Naive thymus-derived CD4-positive, alpha-beta T cell (primary cell): ENCODE data around the gene PACS2. TPM values are rescaled to one million over a fixed set of nuclear protein-coding genes. Genes with fewer than 3 reads are reported as not detected.

Experiments
- ATAC-seq: fragments of 150-1000 bp; cut with Tn5 transposase; 2 replicates; pipeline ENCODE4 v1.10.0; 2021; ENCODE audit warnings: mild to moderate bottlenecking, moderate library complexity
- CTCF ChIA-PET: fragments of 350-600 bp; sonication (Branson Sonifier 250); formaldehyde crosslinking; loops from one replicate; lab custom pipeline; 2021; ENCODE audit warnings: antibody characterized with exemption; lab: Charles Lee
- POLR2A ChIA-PET: fragments of 350-600 bp; sonication (Branson Sonifier 250); formaldehyde crosslinking; loops from one replicate; lab custom pipeline; 2021; ENCODE audit warnings: antibody characterized with exemption, inconsistent platforms; lab: Charles Lee
- DNase-seq, 9 donors: peaks; one replicate each; pipeline versions ENCODE4 v3.0.0 to v3.0.0-alpha.2; 2020 to 2022; ENCODE audit warnings: mixed read lengths in 1 of 9
- H3K27ac ChIP-seq: one replicate; pipeline ENCODE4 v1.7.0; 2013; ENCODE audit warnings: mild to moderate bottlenecking, low read depth, low read length, moderate library complexity
- H3K27me3 ChIP-seq, 2 donors: one replicate each; pipeline ENCODE4 v1.7.0; 2013; ENCODE audit warnings: low read length in 2 of 2, mild to moderate bottlenecking in 2 of 2, moderate library complexity in 2 of 2; ENCODE audit not compliant: control insufficient read depth in 2 of 2, insufficient read depth in 2 of 2
- H3K36me3 ChIP-seq, 3 experiments: 1 replicate in 2 of 3; 2 replicates in 1 of 3; pipeline ENCODE4 v1.7.0; 2013; ENCODE audit warnings: low read length in 3 of 3, mild to moderate bottlenecking in 3 of 3, moderate library complexity in 1 of 3; ENCODE audit not compliant: insufficient read depth in 3 of 3, control insufficient read depth in 2 of 3
- H3K4me1 ChIP-seq, 2 donors: one replicate each; pipeline ENCODE4 v1.7.0; 2013; ENCODE audit warnings: low read length in 2 of 2, mild to moderate bottlenecking in 2 of 2, moderate library complexity in 1 of 2; ENCODE audit not compliant: control insufficient read depth in 2 of 2, insufficient read depth in 2 of 2
- H3K4me3 ChIP-seq: 2 replicates; pipeline ENCODE4 v1.7.0; 2013; ENCODE audit warnings: mild to moderate bottlenecking, low read length
- H3K9me3 ChIP-seq, 3 experiments: 1 replicate in 2 of 3; 2 replicates in 1 of 3; pipeline ENCODE4 v1.7.0; 2013; ENCODE audit warnings: low read length in 3 of 3; ENCODE audit not compliant: control insufficient read depth in 2 of 3
- H3K27ac Mint-ChIP-seq, 9 donors: one replicate each; pipeline ENCODE4 v1.8.0; 2020 to 2022; ENCODE audit warnings: mixed read lengths in 9 of 9, mild to moderate bottlenecking in 8 of 9, moderate library complexity in 5 of 9, inconsistent platforms in 2 of 9
- H3K27me3 Mint-ChIP-seq, 5 donors: one replicate each; pipeline ENCODE4 v1.8.0; 2021 to 2022; ENCODE audit warnings: mixed read lengths in 5 of 5, mild to moderate bottlenecking in 1 of 5
- H3K36me3 Mint-ChIP-seq, 5 donors: one replicate each; pipeline ENCODE4 v1.8.0; 2020 to 2022; ENCODE audit warnings: mixed read lengths in 5 of 5, mild to moderate bottlenecking in 3 of 5, inconsistent platforms in 1 of 5
- H3K4me1 Mint-ChIP-seq, 7 donors: one replicate each; pipeline ENCODE4 v1.8.0; 2020 to 2022; ENCODE audit warnings: mixed read lengths in 7 of 7, mild to moderate bottlenecking in 3 of 7, inconsistent platforms in 1 of 7
- H3K4me3 Mint-ChIP-seq, 10 donors: one replicate each; pipeline ENCODE4 v1.8.0; 2020 to 2022; ENCODE audit warnings: mild to moderate bottlenecking in 10 of 10, mixed read lengths in 10 of 10, moderate library complexity in 6 of 10, inconsistent platforms in 2 of 10
- H3K9me3 Mint-ChIP-seq, 11 donors: one replicate each; pipeline ENCODE4 v1.8.0; 2020 to 2022; ENCODE audit warnings: mixed read lengths in 11 of 11, mild to moderate bottlenecking in 4 of 11, inconsistent platforms in 1 of 11, moderate library complexity in 1 of 11
- intact Hi-C, 2 donors: fragments of 100-400 bp; cut with micrococcal nuclease; formaldehyde crosslinking; loops; one replicate each; pipeline ENCODE4 v1.15.1; 2023
- polyA plus RNA-seq, 2 donors: library from polyadenylated mRNA; unstranded; fragments of 300-500 nt; fragmentation: Illumina TruSeq; gene quantifications; one replicate each; pipeline ENCODE4 v1.2.3, GENCODE V29; 2021
- total RNA-seq, 6 experiments: library from RNA in 5 of 6; stranded (reverse) in 5 of 6; gene quantifications; 1 replicate in 5 of 6; 2 replicates in 1 of 6; pipeline ENCODE4 v1.2.3 and lab custom pipeline; 2021 to 2026

Gene PACS2
- total and polyA plus RNA-seq, 7 experiments from 2014 or later = 1.5 to 75.4 (median 69.2) TPM

GRCh38 chr14:105346876-105347586 lies 32.5 kb downstream of the PACS2 start:
- H3K4me3 Mint-ChIP-seq = no peak overlapping the region
- Histone ChIP-seq H3K27me3 (no peaks in the 10 kb centered on the region), H3K4me1 (peaks cover 0 to 3% of the 10 kb centered on the region in 2 donors), H3K27ac (no peak overlapping the region), H3K36me3 (peaks cover 0 to 3% (median 0%) of the 10 kb centered on the region in 3 experiments), H3K9me3 (no peaks in the 10 kb centered on the region), H3K4me3 (no peak overlapping the region)
- H3K27ac Mint-ChIP-seq = no peak overlapping the region
- no peak for ATAC-seq
- POLR2A ChIA-PET = no interaction called here
- H3K4me1 Mint-ChIP-seq = peaks cover 1 to 12% (median 3%) of the 10 kb centered on the region in 7 donors
- CTCF ChIA-PET = no interaction called here
- peaks cover 0 to 10% (median 10%) of the 10 kb centered on the region in 5 donors for H3K36me3 Mint-ChIP-seq
- no peaks in the 10 kb centered on the region for H3K27me3 Mint-ChIP-seq
- no peak for DNase-seq
- intact Hi-C loops = no loop called here
- peaks cover 0 to 5% (median 0%) of the 10 kb centered on the region in 11 donors for H3K9me3 Mint-ChIP-seq

GRCh38 chr14:105347587-105347968 lies 33.0 kb downstream of the PACS2 start:
- Mint-ChIP-seq H3K4me3 (no peak overlapping the region), H3K27me3 (no peaks in the 10 kb centered on the region), H3K9me3 (peaks cover 0 to 5% (median 0%) of the 10 kb centered on the region in 11 donors), H3K4me1 (peaks cover 4 to 14% (median 5%) of the 10 kb centered on the region in 7 donors), H3K36me3 (peaks cover 0 to 10% (median 10%) of the 10 kb centered on the region in 5 donors), H3K27ac (no peak overlapping the region)
- ATAC-seq (no peak), DNase-seq (no peak)
- Histone ChIP-seq H3K4me3 (no peak overlapping the region), H3K9me3 (no peaks in the 10 kb centered on the region), H3K27ac (no peak overlapping the region), H3K4me1 (peaks cover 0 to 4% of the 10 kb centered on the region in 2 donors), H3K27me3 (no peaks in the 10 kb centered on the region), H3K36me3 (peaks cover 0 to 3% (median 0%) of the 10 kb centered on the region in 3 experiments)
- ChIA-PET CTCF (interaction anchor here (0.5 kb wide), 1 partner anchor 27 kb away, joined by 3 read pairs; no protein-coding TSS in a partner anchor), POLR2A (no interaction called here)
- intact Hi-C loops = no loop called here

DNA sequence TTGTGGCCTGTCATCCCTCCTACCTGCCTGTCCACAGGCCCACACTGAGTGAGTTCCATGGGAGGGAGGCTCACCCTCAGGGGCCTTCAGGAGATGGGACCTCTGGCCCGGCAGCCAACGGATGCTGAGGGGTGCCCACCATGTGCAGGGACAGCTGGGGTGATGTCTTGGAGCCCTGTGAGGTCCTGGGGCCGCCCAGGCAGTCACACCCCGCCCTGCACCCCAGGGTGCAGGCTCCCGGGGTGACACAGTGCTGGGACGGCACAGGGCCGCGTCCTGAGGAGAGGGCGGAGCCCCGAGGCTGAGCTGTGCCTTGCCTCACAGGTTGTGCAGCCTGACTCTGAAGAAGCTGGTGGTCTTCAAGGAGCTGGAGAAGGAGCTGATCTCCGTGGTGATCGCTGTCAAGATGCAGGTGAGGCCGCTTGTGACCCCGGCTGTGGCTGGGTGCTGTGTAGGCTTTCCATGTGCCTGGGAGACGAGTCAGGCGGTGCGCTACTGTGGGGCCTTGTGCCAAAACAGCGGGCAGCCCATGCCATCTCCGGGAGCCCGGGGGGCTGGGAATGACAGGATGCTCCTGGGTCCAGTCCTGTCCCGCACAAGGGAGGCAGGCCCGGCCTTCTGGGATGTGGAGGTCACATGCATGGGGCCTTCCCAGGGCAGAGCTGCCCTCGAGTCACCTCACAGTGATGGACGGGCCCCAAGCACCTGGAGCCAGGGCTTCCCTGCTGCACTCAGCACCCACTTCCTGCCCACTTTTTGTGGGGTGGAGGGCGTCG lies 33.8 kb downstream of the PACS2 start:
- Mint-ChIP-seq H3K36me3 (peaks cover 0 to 6% (median 5%) of the 10 kb centered on the region in 5 donors), H3K27me3 (no peaks in the 10 kb centered on the region), H3K4me3 (no peak overlapping the region), H3K9me3 (peaks cover 0 to 5% (median 0%) of the 10 kb centered on the region in 11 donors), H3K27ac (no peak overlapping the region), H3K4me1 (peaks cover 4 to 10% (median 5%) of the 10 kb centered on the region in 7 donors)
- peaks cover 0 to 3% (median 0%) of the 10 kb centered on the region in 3 experiments for H3K36me3 ChIP-seq
- intact Hi-C loops = no loop called here
- ChIA-PET POLR2A (no interaction called here), CTCF (interaction anchor here (0.5 to 0.7 kb wide), 2 partner anchors 27 to 1234 kb away, joined by 3 read pairs; no protein-coding TSS in a partner anchor)
- no peak overlapping the region for H3K27ac ChIP-seq
- DNase-seq (no peak), ATAC-seq (no peak)
- H3K9me3 ChIP-seq = no peaks in the 10 kb centered on the region
- H3K4me1 ChIP-seq = peaks cover 0 to 4% of the 10 kb centered on the region in 2 donors
- H3K27me3 ChIP-seq = no peaks in the 10 kb centered on the region
- H3K4me3 ChIP-seq = no peak overlapping the region

GRCh38 chr14:105348945-105349699 lies 34.6 kb downstream of the PACS2 start:
- peaks cover 0 to 5% (median 0%) of the 10 kb centered on the region in 11 donors for H3K9me3 Mint-ChIP-seq
- POLR2A ChIA-PET = no interaction called here
- peaks cover 4 to 10% (median 5%) of the 10 kb centered on the region in 7 donors for H3K4me1 Mint-ChIP-seq
- H3K4me1 ChIP-seq = peaks cover 0 to 4% of the 10 kb centered on the region in 2 donors
- peaks cover 0 to 3% (median 0%) of the 10 kb centered on the region in 3 experiments for H3K36me3 ChIP-seq
- CTCF ChIA-PET = interaction anchor here (0.7 kb wide), 1 partner anchor 1235 kb away, joined by 3 read pairs; no protein-coding TSS in a partner anchor
- no peak for ATAC-seq
- no peak overlapping the region for H3K4me3 ChIP-seq
- no peak for DNase-seq
- no peak overlapping the region for H3K4me3 Mint-ChIP-seq
- no peak overlapping the region for H3K27ac ChIP-seq
- H3K9me3 ChIP-seq = no peaks in the 10 kb centered on the region
- peaks cover 0 to 6% (median 4%) of the 10 kb centered on the region in 5 donors for H3K36me3 Mint-ChIP-seq
- no peaks in the 10 kb centered on the region for H3K27me3 Mint-ChIP-seq
- H3K27ac Mint-ChIP-seq = no peak overlapping the region
- intact Hi-C loops = no loop called here
- no peaks in the 10 kb centered on the region for H3K27me3 ChIP-seq

DNA sequence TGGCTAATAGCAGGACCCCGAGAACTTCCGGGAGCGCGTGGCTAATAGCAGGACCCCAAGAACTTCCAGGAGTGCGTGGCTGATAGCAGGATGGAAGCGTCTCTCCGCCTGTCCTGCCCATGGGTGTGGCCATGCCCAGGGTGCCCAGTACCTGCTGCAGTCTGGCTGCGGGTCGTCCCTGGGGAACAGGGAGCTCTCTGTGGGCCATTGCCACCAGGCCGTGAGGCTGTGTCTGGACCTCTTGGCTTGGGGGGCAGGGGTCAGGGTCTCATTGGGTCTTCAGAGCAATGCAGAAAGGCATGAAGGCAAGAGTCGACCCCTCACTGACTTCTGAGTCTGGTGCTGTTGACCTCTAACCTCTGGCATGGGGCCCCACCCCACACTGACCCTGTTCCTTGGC lies 35.4 kb downstream of the PACS2 start:
- Mint-ChIP-seq H3K27me3 (no peaks in the 10 kb centered on the region), H3K9me3 (peaks cover 0 to 5% (median 0%) of the 10 kb centered on the region in 11 donors), H3K36me3 (peaks cover 0 to 6% (median 4%) of the 10 kb centered on the region in 5 donors), H3K4me3 (no peak overlapping the region), H3K27ac (peak overlapping the region in 1 of 9 donors; percentile 55), H3K4me1 (peaks cover 4 to 10% (median 5%) of the 10 kb centered on the region in 7 donors)
- Histone ChIP-seq H3K9me3 (no peaks in the 10 kb centered on the region), H3K36me3 (peaks cover 0 to 6% (median 0%) of the 10 kb centered on the region in 3 experiments), H3K4me1 (peaks cover 0 to 4% of the 10 kb centered on the region in 2 donors), H3K27me3 (no peaks in the 10 kb centered on the region), H3K27ac (no peak overlapping the region), H3K4me3 (no peak overlapping the region)
- CTCF ChIA-PET = no interaction called here
- ATAC-seq (no peak), DNase-seq (no peak)
- POLR2A ChIA-PET = no interaction called here
- intact Hi-C loops = loop anchor here in 1 of 2 donors (5.0 kb wide), 2 partner anchors 48 to 303 kb away; partner anchors contain the start of gene BRF1
